ENCODE results near the gene TJP2.

TJP2 gene

DNA sequence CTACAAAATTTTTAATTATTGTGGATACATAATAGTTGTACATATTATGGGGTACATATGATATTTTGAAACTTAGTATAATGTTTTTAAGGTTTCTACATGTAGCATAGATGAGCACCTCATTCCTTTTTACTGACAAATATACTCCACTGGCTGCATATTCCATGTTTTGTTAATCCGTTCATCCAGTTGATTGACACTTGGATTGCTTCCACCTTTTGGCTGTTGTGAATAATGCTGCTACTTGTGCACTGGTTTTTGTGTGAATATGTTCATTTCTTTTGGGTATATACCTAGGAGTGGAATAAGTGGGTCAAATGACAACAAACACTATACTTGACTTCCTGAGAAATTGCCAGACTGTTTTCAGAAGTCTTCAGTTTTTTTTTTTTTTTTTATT lies 148.2 kb downstream of the TJP2 start:
- peaks cover 51% of the 10 kb centered on the region for H3K27me3 Mint-ChIP-seq (ENCODE audit: low read depth)
- H3K4me1 Mint-ChIP-seq (ENCODE audit: low read depth): no peaks in the 10 kb centered on the region
- no peak overlapping the region for H3K4me3 Mint-ChIP-seq
- H3K27ac Mint-ChIP-seq: no peak overlapping the region
- no peaks in the 10 kb centered on the region for H3K9me3 Mint-ChIP-seq
- no peaks in the 10 kb centered on the region for H3K36me3 Mint-ChIP-seq (ENCODE audit: low read depth)

DNA sequence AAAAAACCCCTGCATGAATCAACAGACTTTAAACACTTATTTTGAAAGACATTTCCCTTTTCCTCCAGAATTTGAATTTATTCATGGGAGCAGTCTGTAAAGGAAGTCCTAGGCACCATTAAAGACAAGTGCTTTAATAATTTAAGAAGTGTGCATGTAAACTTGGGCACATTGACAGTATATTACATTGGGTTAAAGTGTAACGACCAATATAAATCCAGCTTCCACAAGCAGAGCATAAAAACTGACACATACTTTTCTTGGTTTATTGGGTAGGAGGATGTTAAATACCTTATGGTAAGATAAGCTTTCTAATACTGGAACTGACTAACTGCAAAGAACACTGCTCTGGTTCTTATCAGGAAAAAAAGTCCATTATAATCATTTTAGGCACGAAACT lies 149.8 kb downstream of the TJP2 start:
- no peaks in the 10 kb centered on the region for H3K36me3 Mint-ChIP-seq (ENCODE audit: low read depth)
- H3K27ac Mint-ChIP-seq: no peak overlapping the region
- H3K4me3 Mint-ChIP-seq: no peak overlapping the region
- H3K27me3 Mint-ChIP-seq (ENCODE audit: low read depth): peaks cover 66% of the 10 kb centered on the region
- no peaks in the 10 kb centered on the region for H3K9me3 Mint-ChIP-seq
- H3K4me1 Mint-ChIP-seq (ENCODE audit: low read depth): no peaks in the 10 kb centered on the region

All from T-helper 1 cell treated with Interleukin-12 subunit alpha and Interleukin-12 subunit beta and Interleukin-4 antibody, amounts not matched to agents 30 μg/mL and 1 μg/mL, for 36 hours (primary cell).